H4 (cell line): ENCODE results near the gene OLFM4. TPM values are rescaled to one million over a fixed set of nuclear protein-coding genes. Genes with fewer than 3 reads are reported as not detected.

Experiments used
- DNase-seq: peaks from one replicate; pipeline ENCODE4 v3.0.0-alpha.2; 2015; ENCODE audit warnings: low spot score
- total RNA-seq: library from RNA; depleted of rRNA; stranded (reverse); fragments of >200 nt; shearing (Covaris generic); gene quantifications from 2 replicates; pipeline ENCODE4 v1.2.3, GENCODE V29; 2014

The OLFM4 gene
- total RNA-seq, 1 experiment from 2014 or later: not detected

- no peak for DNase-seq
Observed at GRCh38 chr13:53014495-53015443, 13.8 kb upstream of the OLFM4 start.

GRCh38 chr13:53015971-53016370 lies 12.6 kb upstream of the OLFM4 start:
- no peak for DNase-seq

- no peak for DNase-seq
Observed at GRCh38 chr13:53017433-53017970, 11.1 kb upstream of the OLFM4 start.

GRCh38 chr13:53018690-53019647 lies 9.6 kb upstream of the OLFM4 start:
- DNase-seq: no peak

GRCh38 chr13:53020764-53021335 lies 7.8 kb upstream of the OLFM4 start:
- DNase-seq: no peak

- DNase-seq: no peak
Observed at GRCh38 chr13:53023246-53023645, 5.4 kb upstream of the OLFM4 start.

- no peak for DNase-seq
Observed at GRCh38 chr13:53028063-53028462, 550 bp upstream of the OLFM4 start.

- no peak for DNase-seq
Observed at GRCh38 chr13:53032849-53033248, 4.2 kb downstream of the OLFM4 start.

- DNase-seq: no peak
Observed at GRCh38 chr13:53038993-53039392, 10.4 kb downstream of the OLFM4 start.

- no peak for DNase-seq
Observed at GRCh38 chr13:53041968-53042516, 13.4 kb downstream of the OLFM4 start.

- DNase-seq: no peak
Observed at GRCh38 chr13:53042877-53043276, 14.3 kb downstream of the OLFM4 start.

GRCh38 chr13:53043398-53043797 lies 14.8 kb downstream of the OLFM4 start:
- no peak for DNase-seq

- DNase-seq: no peak
Observed at GRCh38 chr13:53045189-53045588, 16.6 kb downstream of the OLFM4 start.

GRCh38 chr13:53048880-53049279 lies 20.3 kb downstream of the OLFM4 start:
- DNase-seq: no peak

GRCh38 chr13:53050151-53050550 lies 21.5 kb downstream of the OLFM4 start:
- no peak for DNase-seq

- no peak for DNase-seq
Observed at GRCh38 chr13:53052675-53053074, 24.1 kb downstream of the OLFM4 start.

GRCh38 chr13:53054569-53054968 lies 26.0 kb downstream of the OLFM4 start:
- DNase-seq: no peak

GRCh38 chr13:53058065-53058679 lies 29.6 kb downstream of the OLFM4 start:
- DNase-seq: no peak

GRCh38 chr13:53060840-53061490 lies 32.4 kb downstream of the OLFM4 start:
- no peak for DNase-seq

- no peak for DNase-seq
Observed at GRCh38 chr13:53064731-53065130, 36.1 kb downstream of the OLFM4 start.
